ENCODE data around the gene KLF11.

KLF11 gene

GRCh38 chr2:10080536-10081304 lies 37.4 kb downstream of the KLF11 start:
- Histone ChIP-seq H3K4me3 (ENCODE audit: low read length) (peak overlapping the region; percentile 53), H3K27ac (ENCODE audit: low read depth, low read length) (no peak overlapping the region), H3K9ac (ENCODE audit: low read depth, low read length) (no peak overlapping the region)

DNA sequence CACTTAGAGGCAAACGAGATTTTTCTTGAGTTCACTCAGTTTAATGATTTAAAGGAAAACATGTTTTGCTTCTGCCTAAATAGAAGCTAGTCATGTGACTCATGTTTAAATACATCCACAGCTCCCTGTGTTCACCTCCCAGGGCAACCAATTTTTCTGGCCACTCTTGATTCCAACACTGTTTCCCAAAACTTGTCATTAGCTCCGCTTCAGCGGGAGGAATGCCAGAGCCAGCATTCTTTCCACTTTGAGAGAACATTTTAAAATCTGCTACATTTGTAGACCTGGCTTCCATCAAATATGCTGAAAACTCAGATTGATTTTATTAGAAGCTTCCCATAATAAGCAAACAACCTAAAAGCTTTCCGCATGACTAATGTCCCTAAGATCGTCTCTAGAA lies 39.7 kb downstream of the KLF11 start:
- Histone ChIP-seq H3K4me1 (ENCODE audit: insufficient read depth, low read length) (peaks cover 5% of the 10 kb centered on the region; the same call in 1 of the 2 replicates), H3K4me3 (ENCODE audit: low read length) (no peak overlapping the region)
- 94% methylated on average over 5 of the region's 5 CpGs for WGBS

More at GRCh38 chr2:10080536-10081304, 37.4 kb downstream of the KLF11 start:
- 3% methylated on average over 35 of the region's 45 CpGs for WGBS
- peaks cover 5% of the 10 kb centered on the region; the same call in 1 of the 2 replicates for H3K4me1 ChIP-seq (ENCODE audit: insufficient read depth, low read length)
- H3K36me3 ChIP-seq (ENCODE audit: insufficient read depth, low read length), result no peaks in the 10 kb centered on the region
- H3K27me3 ChIP-seq (ENCODE audit: insufficient read depth, low read length), result peaks cover 72% of the 10 kb centered on the region
- H3K9me3 ChIP-seq (ENCODE audit: insufficient read depth, low read depth, low read length), result no peaks in the 10 kb centered on the region

GRCh38 chr2:10083692-10084211 lies 40.4 kb downstream of the KLF11 start:
- no peak overlapping the region for H3K4me3 ChIP-seq (ENCODE audit: low read length)
- H3K27ac ChIP-seq (ENCODE audit: low read depth, low read length), result no peak overlapping the region
- H3K4me1 ChIP-seq (ENCODE audit: insufficient read depth, low read length), result peaks cover 4% of the 10 kb centered on the region; the same call in 1 of the 2 replicates
- H3K27me3 ChIP-seq (ENCODE audit: insufficient read depth, low read length), result peaks cover 45% of the 10 kb centered on the region
- 84% methylated on average over 12 of the region's 13 CpGs for WGBS
- no peaks in the 10 kb centered on the region for H3K36me3 ChIP-seq (ENCODE audit: insufficient read depth, low read length)
- H3K9ac ChIP-seq (ENCODE audit: low read depth, low read length), result no peak overlapping the region
- no peaks in the 10 kb centered on the region for H3K9me3 ChIP-seq (ENCODE audit: insufficient read depth, low read depth, low read length)

More for the DNA sequence above, 39.7 kb downstream of the KLF11 start:
- Histone ChIP-seq H3K27ac (ENCODE audit: low read depth, low read length) (no peak overlapping the region), H3K9ac (ENCODE audit: low read depth, low read length) (no peak overlapping the region), H3K36me3 (ENCODE audit: insufficient read depth, low read length) (no peaks in the 10 kb centered on the region), H3K27me3 (ENCODE audit: insufficient read depth, low read length) (peaks cover 52% of the 10 kb centered on the region), H3K9me3 (ENCODE audit: insufficient read depth, low read depth, low read length) (no peaks in the 10 kb centered on the region)

DNA sequence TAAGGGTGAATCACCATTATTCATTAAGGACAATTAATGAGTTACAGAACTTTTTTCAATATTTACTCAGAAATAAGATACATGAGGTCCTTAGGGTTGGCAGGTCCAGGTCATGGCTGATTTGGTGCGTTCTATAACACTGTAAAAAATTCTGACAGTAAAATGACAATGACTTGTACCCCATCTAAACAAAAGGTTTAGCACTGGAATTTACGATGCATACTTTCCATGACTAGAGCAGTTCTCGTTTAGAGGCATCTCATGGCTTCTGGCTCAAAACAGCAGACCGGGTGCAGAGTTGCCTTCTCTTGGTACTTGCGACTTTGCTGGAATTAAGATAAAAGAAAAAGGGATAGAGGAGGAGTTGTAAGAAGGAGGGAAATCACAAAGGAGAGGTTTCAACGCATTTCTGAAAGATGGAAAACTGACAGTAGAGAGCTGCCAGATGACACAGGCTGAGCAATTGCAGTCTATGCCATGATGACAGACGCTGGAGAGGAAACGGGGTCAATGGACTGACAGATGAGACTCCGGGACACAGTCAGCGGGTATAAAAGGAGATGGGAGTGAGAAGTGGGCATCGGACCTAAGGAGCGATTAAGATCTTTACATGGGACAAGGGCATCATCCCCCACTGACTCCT lies 41.0 kb downstream of the KLF11 start:
- peaks cover 39% of the 10 kb centered on the region for H3K27me3 ChIP-seq (ENCODE audit: insufficient read depth, low read length)
- no peaks in the 10 kb centered on the region; the same call in 1 of the 2 replicates for H3K4me1 ChIP-seq (ENCODE audit: insufficient read depth, low read length)
- no peak overlapping the region for H3K4me3 ChIP-seq (ENCODE audit: low read length)
- H3K27ac ChIP-seq (ENCODE audit: low read depth, low read length), result no peak overlapping the region
- no peaks in the 10 kb centered on the region for H3K36me3 ChIP-seq (ENCODE audit: insufficient read depth, low read length)
- H3K9me3 ChIP-seq (ENCODE audit: insufficient read depth, low read depth, low read length), result no peaks in the 10 kb centered on the region
- H3K9ac ChIP-seq (ENCODE audit: low read depth, low read length), result no peak overlapping the region
- 89% methylated on average over 12 of the region's 12 CpGs for WGBS

DNA sequence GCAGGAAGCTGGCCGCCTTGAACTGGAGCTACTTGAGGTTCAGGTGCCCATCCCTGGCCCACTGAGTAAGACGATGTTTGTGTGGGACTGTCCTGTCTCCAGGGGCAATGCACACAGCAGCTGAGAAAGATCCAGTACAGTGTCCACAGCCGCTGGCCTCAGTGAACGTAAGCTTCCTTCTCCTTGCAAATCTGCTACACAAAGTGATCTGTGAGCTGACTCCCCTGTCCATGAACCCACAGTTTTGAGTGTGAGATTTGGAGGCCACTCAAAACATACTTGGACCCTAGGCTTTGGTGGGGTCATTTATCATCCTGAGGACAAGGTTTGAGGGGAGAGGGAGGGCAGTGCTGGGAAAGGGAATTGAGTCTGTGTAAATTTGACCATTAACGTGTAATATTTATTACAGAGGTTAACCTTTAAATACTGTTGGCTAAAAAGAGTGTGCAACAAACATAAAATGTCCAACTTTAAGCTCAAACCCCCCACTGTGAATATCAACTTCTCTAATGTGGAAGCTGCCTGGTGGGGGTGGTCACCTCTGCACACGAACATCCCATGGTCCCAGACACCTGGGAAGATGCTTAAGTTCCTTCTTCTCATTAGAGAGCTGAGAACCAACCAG lies 41.8 kb downstream of the KLF11 start:
- H3K9me3 ChIP-seq (ENCODE audit: insufficient read depth, low read depth, low read length), result no peaks in the 10 kb centered on the region
- no peaks in the 10 kb centered on the region; the same call in 1 of the 2 replicates for H3K4me1 ChIP-seq (ENCODE audit: insufficient read depth, low read length)
- H3K27ac ChIP-seq (ENCODE audit: low read depth, low read length), result no peak overlapping the region
- no peaks in the 10 kb centered on the region for H3K36me3 ChIP-seq (ENCODE audit: insufficient read depth, low read length)
- H3K27me3 ChIP-seq (ENCODE audit: insufficient read depth, low read length), result peaks cover 35% of the 10 kb centered on the region
- WGBS, result 74% methylated on average over 6 of the region's 6 CpGs
- no peak overlapping the region for H3K4me3 ChIP-seq (ENCODE audit: low read length)
- H3K9ac ChIP-seq (ENCODE audit: low read depth, low read length), result no peak overlapping the region

GRCh38 chr2:10085668-10086059 lies 42.3 kb downstream of the KLF11 start:
- no peaks in the 10 kb centered on the region for H3K9me3 ChIP-seq (ENCODE audit: insufficient read depth, low read depth, low read length)
- peaks cover 30% of the 10 kb centered on the region for H3K27me3 ChIP-seq (ENCODE audit: insufficient read depth, low read length)
- no peaks in the 10 kb centered on the region; the same call in 1 of the 2 replicates for H3K4me1 ChIP-seq (ENCODE audit: insufficient read depth, low read length)
- H3K36me3 ChIP-seq (ENCODE audit: insufficient read depth, low read length), result no peaks in the 10 kb centered on the region
- H3K4me3 ChIP-seq (ENCODE audit: low read length), result no peak overlapping the region
- H3K9ac ChIP-seq (ENCODE audit: low read depth, low read length), result no peak overlapping the region
- H3K27ac ChIP-seq (ENCODE audit: low read depth, low read length), result no peak overlapping the region
- WGBS, result 95% methylated on average over 11 of the region's 11 CpGs

DNA sequence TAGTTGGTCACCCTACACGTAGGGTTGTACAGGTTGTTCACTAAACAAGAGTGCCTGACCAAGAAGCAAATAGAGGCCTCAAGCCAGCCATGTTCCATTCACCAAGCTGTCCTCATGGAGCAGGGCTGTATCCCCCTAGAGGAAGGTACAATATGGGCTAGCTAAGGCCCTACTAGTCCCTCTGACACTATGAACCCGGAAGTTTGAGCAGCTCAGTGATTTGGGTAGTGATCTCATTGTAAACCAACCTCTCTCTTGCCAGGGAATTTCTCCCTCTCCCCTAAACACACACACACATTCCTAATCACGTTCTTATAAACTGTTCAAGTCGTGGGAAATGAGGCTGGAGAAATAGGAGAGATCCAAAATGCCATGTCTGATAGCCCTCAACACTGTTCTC lies 43.6 kb downstream of the KLF11 start:
- Histone ChIP-seq H3K4me3 (ENCODE audit: low read length) (no peak overlapping the region), H3K9me3 (ENCODE audit: insufficient read depth, low read depth, low read length) (no peaks in the 10 kb centered on the region), H3K27me3 (ENCODE audit: insufficient read depth, low read length) (peaks cover 17% of the 10 kb centered on the region; the same call in 1 of the 2 replicates), H3K4me1 (ENCODE audit: insufficient read depth, low read length) (no peaks in the 10 kb centered on the region; the same call in 1 of the 2 replicates), H3K9ac (ENCODE audit: low read depth, low read length) (no peak overlapping the region), H3K27ac (ENCODE audit: low read depth, low read length) (no peak overlapping the region), H3K36me3 (ENCODE audit: insufficient read depth, low read length) (no peaks in the 10 kb centered on the region)
- 88% methylated on average over 4 of the region's 4 CpGs for WGBS

GRCh38 chr2:10087360-10087759 lies 44.0 kb downstream of the KLF11 start:
- Histone ChIP-seq H3K9ac (ENCODE audit: low read depth, low read length) (no peak overlapping the region), H3K9me3 (ENCODE audit: insufficient read depth, low read depth, low read length) (no peaks in the 10 kb centered on the region), H3K27ac (ENCODE audit: low read depth, low read length) (no peak overlapping the region), H3K4me3 (ENCODE audit: low read length) (no peak overlapping the region), H3K4me1 (ENCODE audit: insufficient read depth, low read length) (no peaks in the 10 kb centered on the region; the same call in 1 of the 2 replicates), H3K36me3 (ENCODE audit: insufficient read depth, low read length) (no peaks in the 10 kb centered on the region), H3K27me3 (ENCODE audit: insufficient read depth, low read length) (peaks cover 14% of the 10 kb centered on the region; the same call in 1 of the 2 replicates)
- WGBS, result 87% methylated on average over 8 of the region's 8 CpGs

DNA sequence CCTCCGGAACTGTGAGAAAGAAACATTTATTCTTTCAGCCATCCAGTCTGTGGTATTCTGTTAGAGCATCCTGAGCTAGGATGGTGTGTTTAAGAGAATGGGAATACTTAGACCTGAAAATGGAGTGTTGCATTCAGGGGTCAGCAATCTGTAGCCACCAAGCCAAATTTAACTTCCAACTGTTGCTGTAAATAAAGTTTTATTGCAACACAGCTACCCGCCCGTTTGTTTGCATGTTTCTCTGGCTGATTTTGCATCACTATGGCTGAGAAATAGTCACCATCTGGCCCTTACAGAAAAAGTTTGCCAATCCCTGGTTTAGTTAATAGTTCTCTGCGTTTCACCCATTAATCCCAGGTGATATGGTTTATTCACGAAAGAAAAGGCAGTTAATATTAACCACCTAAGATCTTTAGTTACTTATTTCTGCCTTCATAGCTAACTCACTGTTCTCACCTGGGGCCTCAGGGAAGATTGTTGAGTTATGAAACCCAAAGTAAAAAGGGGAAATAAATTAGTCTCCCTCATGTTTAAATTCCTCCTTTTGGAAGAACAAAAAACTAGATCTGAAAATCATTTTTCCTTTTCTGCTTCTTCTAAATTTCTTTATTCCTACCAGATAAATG lies 46.3 kb downstream of the KLF11 start:
- Histone ChIP-seq H3K27ac (ENCODE audit: low read depth, low read length) (no peak overlapping the region), H3K27me3 (ENCODE audit: insufficient read depth, low read length) (no peaks in the 10 kb centered on the region), H3K4me3 (ENCODE audit: low read length) (no peak overlapping the region), H3K9ac (ENCODE audit: low read depth, low read length) (no peak overlapping the region), H3K9me3 (ENCODE audit: insufficient read depth, low read depth, low read length) (no peaks in the 10 kb centered on the region), H3K4me1 (ENCODE audit: insufficient read depth, low read length) (no peaks in the 10 kb centered on the region), H3K36me3 (ENCODE audit: insufficient read depth, low read length) (no peaks in the 10 kb centered on the region)
- 42% methylated on average over 5 of the region's 5 CpGs for WGBS

GRCh38 chr2:10091182-10091888 lies 48.0 kb downstream of the KLF11 start:
- 95% methylated on average over 52 of the region's 52 CpGs for WGBS
- H3K4me3 ChIP-seq (ENCODE audit: low read length), result no peak overlapping the region
- no peaks in the 10 kb centered on the region for H3K4me1 ChIP-seq (ENCODE audit: insufficient read depth, low read length)
- no peak overlapping the region for H3K9ac ChIP-seq (ENCODE audit: low read depth, low read length)
- H3K9me3 ChIP-seq (ENCODE audit: insufficient read depth, low read depth, low read length), result no peaks in the 10 kb centered on the region
- no peaks in the 10 kb centered on the region for H3K36me3 ChIP-seq (ENCODE audit: insufficient read depth, low read length)
- H3K27me3 ChIP-seq (ENCODE audit: insufficient read depth, low read length), result no peaks in the 10 kb centered on the region
- no peak overlapping the region for H3K27ac ChIP-seq (ENCODE audit: low read depth, low read length)
